HepG2 (cell line): ENCODE data around the gene WFDC11. TPM values are rescaled to one million over a fixed set of nuclear protein-coding genes. Genes with fewer than 3 reads are reported as not detected.
A peak's percentile ranks its signal among the peaks of the same experiment; 100 is the strongest.
"Not testable (repeated sequence)": the region's sequence is repeated elsewhere in the genome, so short reads cannot be mapped to it uniquely, and the experiment has no call there.

Experiments
- ATAC-seq: fragments of 200-7000 bp; cut with Tn5 transposase; 3 replicates; pipeline ENCODE4 v1.9.1; 2020; ENCODE audit warnings: mild to moderate bottlenecking, moderate library complexity
- BruUV-seq: library from RNA; stranded (reverse); fragments of 400-500 nt; replicated peaks from 2 replicates; lab custom pipeline; 2021; lab: Mats Ljungman, UMichigan
- CTCF ChIA-PET: fragments of 300-600 bp; formaldehyde crosslinking; extraction: SDS; loops from one replicate; lab custom pipeline; 2021; ENCODE audit warnings: low total read pairs, inconsistent platforms, low intra/inter-chr PET ratio; lab: Yijun Ruan, JAX
- POLR2A ChIA-PET: fragments of 350-600 bp; sonication (Branson Sonifier 250); formaldehyde crosslinking; loops from one replicate; lab custom pipeline; 2020; ENCODE audit warnings: antibody characterized with exemption, inconsistent platforms; lab: Yijun Ruan, JAX
- DNase-seq: peaks from one replicate; pipeline ENCODE4 v3.0.0-alpha.2; 2015; ENCODE audit warnings: low spot score
- FAIRE-seq: peaks from 3 replicates; lab custom pipeline; 2011; peaks lifted over from hg19 to GRCh38; lab: Jason Lieb, UNC
- H2AFZ ChIP-seq: one replicate; pipeline ENCODE4 v1.6.1; 2011; ENCODE audit warnings: low read length, inconsistent platforms
- H3K27ac ChIP-seq: fragments of 300-600 bp; 3 replicates; pipeline ENCODE4 v1.8.0; 2011; ENCODE audit warnings: mixed run types, mild to moderate bottlenecking, mixed read lengths, low read length, inconsistent platforms; ENCODE audit not compliant: insufficient read depth; ENCODE audit errors: extremely low read length
- H3K27me3 ChIP-seq, 2 experiments: fragments of 200-600 bp in 1 of 2; 2 replicates in 1 of 2; 3 replicates in 1 of 2; pipeline versions ENCODE4 v1.6.0 to v1.8.0; 2011; ENCODE audit warnings: low read length in 2 of 2, mild to moderate bottlenecking in 2 of 2, moderate library complexity in 2 of 2, inconsistent platforms in 1 of 2; ENCODE audit not compliant: insufficient read depth in 2 of 2, control insufficient read depth in 1 of 2
- H3K36me3 ChIP-seq, 2 experiments: fragments of 200-600 bp in 1 of 2; replicated peaks in 1 of 2; 2 replicates in 1 of 2; 3 replicates in 1 of 2; pipeline versions ENCODE4 v1.5.1 to v1.8.0; 2011; ENCODE audit warnings: low read length in 2 of 2, inconsistent platforms in 1 of 2; ENCODE audit not compliant: insufficient read depth in 2 of 2, control insufficient read depth in 1 of 2
- H3K4me1 ChIP-seq: 2 replicates; pipeline ENCODE4 v1.5.1; 2012; ENCODE audit warnings: low read length, inconsistent platforms; ENCODE audit not compliant: insufficient read depth
- H3K4me2 ChIP-seq: 2 replicates; pipeline ENCODE4 v1.6.0; 2011; ENCODE audit warnings: low read depth, low read length, inconsistent platforms
- H3K4me3 ChIP-seq, 3 experiments: fragments of 200-600 bp in 1 of 3; sonication (generic), shearing (Covaris generic) in 1 of 3; replicated peaks in 1 of 3; 2 replicates each; pipeline ENCODE4 v1.5.1; 2011 to 2016; ENCODE audit warnings: low read length in 3 of 3, inconsistent platforms in 2 of 3, low read depth in 2 of 3, mild to moderate bottlenecking in 2 of 3, control low read depth in 1 of 3, mixed read lengths in 1 of 3; ENCODE audit not compliant: insufficient read depth in 1 of 3
- H3K79me2 ChIP-seq: one replicate; pipeline ENCODE4 v1.6.1; 2011; ENCODE audit warnings: low read length, inconsistent platforms; ENCODE audit not compliant: insufficient read depth
- H3K9ac ChIP-seq: 2 replicates; pipeline ENCODE4 v1.6.0; 2011; ENCODE audit warnings: mild to moderate bottlenecking, low read depth, low read length, inconsistent platforms; ENCODE audit not compliant: insufficient read depth
- H3K9me3 ChIP-seq: 2 replicates; pipeline ENCODE4 v1.5.1; 2012; ENCODE audit warnings: mild to moderate bottlenecking, low read length
- H4K20me1 ChIP-seq: 2 replicates; pipeline ENCODE4 v1.6.0; 2011; ENCODE audit warnings: inconsistent platforms, mild to moderate bottlenecking, low read length, moderate library complexity; ENCODE audit not compliant: insufficient read depth
- ARID5B ChIP-seq: IDR thresholded peaks from 2 replicates; pipeline ENCODE4 v1.4.0; 2020; ENCODE audit warnings: mild to moderate bottlenecking, missing genetic modification reagents
- FOXA1 ChIP-seq, 2 experiments: fragments of 450-650 bp in 1 of 2; sonication (generic) in 1 of 2; formaldehyde crosslinking in 1 of 2; IDR thresholded peaks; 2 replicates each; pipeline versions ENCODE4 v1.4.0 to v1.6.1; 2016 to 2020; ENCODE audit warnings: missing genetic modification reagents in 1 of 2
- TCF7 ChIP-seq: sonication (generic); IDR thresholded peaks from 2 replicates; pipeline ENCODE4 v1.6.1; 2016; ENCODE audit warnings: antibody characterized with exemption, low read depth
- ZNF281 ChIP-seq: sonication (generic); formaldehyde crosslinking; IDR thresholded peaks from 2 replicates; pipeline ENCODE4 v1.4.0; 2020; ENCODE audit warnings: missing genetic modification reagents, borderline replicate concordance
- WGBS: methylation state at CpG from one replicate; pipeline ENCODE4 v1.1.6; 2017; ENCODE audit warnings: low lambda C conversion rate; 5-methylcytosine and 5-hydroxymethylcytosine counted together
- in situ Hi-C: cut with HindIII; loops from 2 replicates; pipeline ENCODE4 v1.10.0; 2017; ENCODE audit warnings: low pct_unique_long_range_greater_than_20kb; ENCODE audit not compliant: extremely low pct_ligation_motif_present
- intact Hi-C: fragments of 100-400 bp; cut with micrococcal nuclease; formaldehyde crosslinking; loops from one replicate; pipeline ENCODE4 v1.10.0; 2022; ENCODE audit not compliant: unreplicated experiment
- polyA plus RNA-seq, 8 experiments: library from polyadenylated mRNA; depleted of rRNA in 3 of 8; stranded (reverse) in 7 of 8; unstranded in 1 of 8; fragments of >200 nt; fragmentation: Illumina TruSeq in 4 of 8; extraction: Trizol in 4 of 8; gene quantifications; 2 replicates each; pipeline versions ENCODE4 v1.2.1 to v1.2.3, GENCODE V29; 2011 to 2016; ENCODE audit warnings: low read depth in 4 of 8, missing spikeins in 1 of 8, mixed read lengths in 1 of 8; ENCODE audit not compliant: insufficient read depth in 1 of 8
- total RNA-seq, 5 experiments: library from RNA; depleted of rRNA; stranded (reverse); fragments of >200 nt; fragmentation: Illumina TruSeq; extraction: Trizol; gene quantifications; 2 replicates each; pipeline ENCODE4 v1.2.3, GENCODE V29; 2016; ENCODE audit warnings: low read depth in 1 of 5

WFDC11 gene
- total and polyA plus RNA-seq, 2 of the 13 experiments (the other 11 are each of a cell fraction or from before 2014, with no cell fraction given) = not detected

- H3K27me3 ChIP-seq; H3K36me3 ChIP-seq; H3K27ac ChIP-seq; in situ Hi-C loops; H3K79me2 ChIP-seq; intact Hi-C loops; DNase-seq; BruUV-seq; CTCF ChIA-PET; H3K4me3 ChIP-seq; POLR2A ChIA-PET; H3K4me1 ChIP-seq; H3K4me2 ChIP-seq; H3K9ac ChIP-seq; FAIRE-seq; H4K20me1 ChIP-seq; H2AFZ ChIP-seq; ATAC-seq; H3K9me3 ChIP-seq; TF ChIP-seq FOXA1 (IDR thresholded peaks at IDR 0.05): not testable (repeated sequence)
- peak; percentile 37; the same call in 1 of the 2 replicates for TF ChIP-seq ARID5B (CRISPR knock-in tag)
- TF ChIP-seq FOXA1 (CRISPR knock-in tag; IDR thresholded peaks at IDR 0.05) = peak; percentile 74
- TF ChIP-seq ZNF281 = peak; percentile 96
- TF ChIP-seq TCF7 = peak; percentile 30; the same call in 1 of the 2 replicates
- 35% methylated on average over 12 of the region's 12 CpGs for WGBS
These were observed 23.3 kb upstream of the WFDC11 start for GRCh38 chr20:45693346-45693745.
